Neural cell (in vitro differentiated cells): ENCODE data around the gene UBR2. TPM values are rescaled to one million over a fixed set of nuclear protein-coding genes. Genes with fewer than 3 reads are reported as not detected.

ENCODE experiments used
- H2AFZ ChIP-seq: fragments of 200-600, 300-800 bp; sonication (generic), shearing (Covaris generic); 2 replicates; pipeline ENCODE4 v1.6.0; 2014; ENCODE audit warnings: low read depth, mild to moderate bottlenecking, antibody characterized with exemption, low read length, moderate library complexity
- H3F3A ChIP-seq: fragments of 200-600 bp; shearing (Covaris generic); 2 replicates; pipeline ENCODE4 v1.6.1; 2016; ENCODE audit warnings: mild to moderate bottlenecking, moderate library complexity, mixed read lengths, antibody characterized with exemption, low read length; ENCODE audit not compliant: insufficient read depth, poor library complexity, severe bottlenecking
- H3K27ac ChIP-seq: fragments of 200-600, 300-800 bp; sonication (generic), shearing (Covaris generic); 2 replicates; pipeline ENCODE4 v1.5.1; 2014; ENCODE audit warnings: mild to moderate bottlenecking, low read length, moderate library complexity
- H3K27me3 ChIP-seq: fragments of 300-800, 200-600 bp; sonication (generic), shearing (Covaris generic); 2 replicates; pipeline ENCODE4 v1.6.0; 2014; ENCODE audit warnings: mild to moderate bottlenecking, low read depth, low read length, moderate library complexity; ENCODE audit not compliant: insufficient read depth
- H3K36me3 ChIP-seq: fragments of 300-800, 200-600 bp; sonication (generic), shearing (Covaris generic); 2 replicates; pipeline ENCODE4 v1.5.1; 2014; ENCODE audit warnings: mild to moderate bottlenecking, antibody characterized with exemption, low read length, moderate library complexity; ENCODE audit not compliant: insufficient read depth
- H3K4me2 ChIP-seq: fragments of 300-800, 200-600 bp; sonication (generic), shearing (Covaris generic); 2 replicates; pipeline ENCODE4 v1.6.0; 2014; ENCODE audit warnings: mild to moderate bottlenecking, low read length
- H3K4me3 ChIP-seq: fragments of 300-800, 200-600 bp; sonication (generic), shearing (Covaris generic); 2 replicates; pipeline ENCODE4 v1.5.1; 2014; ENCODE audit warnings: mild to moderate bottlenecking, low read length, moderate library complexity
- H3K79me2 ChIP-seq: fragments of 200-600 bp; shearing (Covaris generic); replicated peaks from 2 replicates; pipeline ENCODE4 v1.6.0; 2014; ENCODE audit warnings: mild to moderate bottlenecking, low read length, moderate library complexity; ENCODE audit not compliant: insufficient read depth
- H3K9ac ChIP-seq: fragments of 300-800, 200-600 bp; sonication (generic), shearing (Covaris generic); 2 replicates; pipeline ENCODE4 v1.6.1; 2016; ENCODE audit warnings: mild to moderate bottlenecking, low read length, mixed read lengths
- H3K9me2 ChIP-seq: fragments of 200-600 bp; shearing (Covaris generic); 2 replicates; pipeline ENCODE4 v1.6.1; 2016; ENCODE audit warnings: mild to moderate bottlenecking, low read length, mixed read lengths; ENCODE audit not compliant: insufficient read depth
- H3K9me3 ChIP-seq: fragments of 200-600, 300-800 bp; sonication (generic), shearing (Covaris generic); 2 replicates; pipeline ENCODE4 v1.6.1; 2016; ENCODE audit warnings: mild to moderate bottlenecking, mixed run types, low read length, moderate library complexity, mixed read lengths
- H4K20me1 ChIP-seq: fragments of 200-600 bp; shearing (Covaris generic); 2 replicates; pipeline ENCODE4 v1.6.1; 2016; ENCODE audit warnings: mild to moderate bottlenecking, mixed run types; ENCODE audit not compliant: insufficient read depth
- EP300 ChIP-seq: fragments of 450-650 bp; conservative IDR thresholded peaks from 2 replicates; pipeline ENCODE4 v1.6.1; 2014; ENCODE audit warnings: antibody characterized with exemption, mild to moderate bottlenecking, moderate library complexity; ENCODE audit not compliant: poor library complexity, severe bottlenecking
- EZH2 ChIP-seq: fragments of 200-600, 300-800 bp; shearing (Covaris generic), sonication (generic); IDR thresholded peaks from 2 replicates; pipeline ENCODE4 v1.6.1; 2014; ENCODE audit warnings: antibody characterized with exemption, low read length, borderline replicate concordance, mild to moderate bottlenecking; ENCODE audit not compliant: insufficient read depth, poor library complexity, severe bottlenecking
- MXI1 ChIP-seq: fragments of 450-650 bp; conservative IDR thresholded peaks from 2 replicates; pipeline ENCODE4 v1.6.1; 2014; ENCODE audit warnings: antibody characterized with exemption, mild to moderate bottlenecking; ENCODE audit not compliant: poor library complexity, severe bottlenecking
- RAD21 ChIP-seq: fragments of 450-650 bp; conservative IDR thresholded peaks from 2 replicates; pipeline ENCODE4 v1.6.1; 2014; ENCODE audit warnings: antibody characterized with exemption, mild to moderate bottlenecking, moderate library complexity
- SMC3 ChIP-seq: fragments of 450-650 bp; conservative IDR thresholded peaks from 2 replicates; pipeline ENCODE4 v1.6.1; 2014; ENCODE audit warnings: antibody characterized with exemption, mild to moderate bottlenecking, moderate library complexity; ENCODE audit not compliant: poor library complexity
- TAF1 ChIP-seq: IDR thresholded peaks from 2 replicates; pipeline ENCODE4 v1.6.1; 2012; ENCODE audit warnings: low read depth
- polyA plus RNA-seq: library from polyadenylated mRNA; depleted of rRNA; stranded (reverse); fragments of >200 nt; gene quantifications from 2 replicates; pipeline ENCODE4 v1.2.3, GENCODE V29; 2014
- TF ChIP-seq, protein P1 (sequence below): IDR thresholded peaks from 2 replicates; pipeline ENCODE4 v1.6.1; 2012; ENCODE audit warnings: borderline replicate concordance
- TF ChIP-seq, protein P2 (sequence below): fragments of 450-650 bp; IDR thresholded peaks from 2 replicates; pipeline ENCODE4 v1.5.1; 2014; ENCODE audit warnings: antibody characterized with exemption, mild to moderate bottlenecking, moderate library complexity; ENCODE audit not compliant: poor library complexity, severe bottlenecking

Gene UBR2
- polyA plus RNA-seq, 1 donor from 2014 or later: 24.4 TPM

DNA sequence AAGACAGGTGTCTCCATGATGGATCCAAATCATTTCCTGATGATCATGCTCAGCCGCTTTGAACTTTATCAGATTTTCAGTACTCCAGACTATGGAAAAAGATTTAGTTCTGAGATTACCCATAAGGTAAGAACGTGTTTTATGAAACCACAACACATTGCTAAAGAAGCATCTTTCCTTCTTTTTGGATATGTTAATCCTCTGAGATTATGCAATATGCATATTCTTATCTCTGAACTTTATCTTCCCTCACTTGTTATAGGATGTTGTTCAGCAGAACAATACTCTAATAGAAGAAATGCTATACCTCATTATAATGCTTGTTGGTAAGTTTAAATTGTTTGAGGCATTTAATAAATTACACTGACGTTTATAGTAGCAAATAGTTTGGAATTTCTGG, 80.4 kb downstream of the UBR2 start:
- H2AFZ ChIP-seq: no peak overlapping the region
- H3K27me3 ChIP-seq: no peaks in the 10 kb centered on the region
- H3K9ac ChIP-seq: no peak overlapping the region
- H3K9me2 ChIP-seq: no peaks in the 10 kb centered on the region
- TF ChIP-seq, protein P1, sequence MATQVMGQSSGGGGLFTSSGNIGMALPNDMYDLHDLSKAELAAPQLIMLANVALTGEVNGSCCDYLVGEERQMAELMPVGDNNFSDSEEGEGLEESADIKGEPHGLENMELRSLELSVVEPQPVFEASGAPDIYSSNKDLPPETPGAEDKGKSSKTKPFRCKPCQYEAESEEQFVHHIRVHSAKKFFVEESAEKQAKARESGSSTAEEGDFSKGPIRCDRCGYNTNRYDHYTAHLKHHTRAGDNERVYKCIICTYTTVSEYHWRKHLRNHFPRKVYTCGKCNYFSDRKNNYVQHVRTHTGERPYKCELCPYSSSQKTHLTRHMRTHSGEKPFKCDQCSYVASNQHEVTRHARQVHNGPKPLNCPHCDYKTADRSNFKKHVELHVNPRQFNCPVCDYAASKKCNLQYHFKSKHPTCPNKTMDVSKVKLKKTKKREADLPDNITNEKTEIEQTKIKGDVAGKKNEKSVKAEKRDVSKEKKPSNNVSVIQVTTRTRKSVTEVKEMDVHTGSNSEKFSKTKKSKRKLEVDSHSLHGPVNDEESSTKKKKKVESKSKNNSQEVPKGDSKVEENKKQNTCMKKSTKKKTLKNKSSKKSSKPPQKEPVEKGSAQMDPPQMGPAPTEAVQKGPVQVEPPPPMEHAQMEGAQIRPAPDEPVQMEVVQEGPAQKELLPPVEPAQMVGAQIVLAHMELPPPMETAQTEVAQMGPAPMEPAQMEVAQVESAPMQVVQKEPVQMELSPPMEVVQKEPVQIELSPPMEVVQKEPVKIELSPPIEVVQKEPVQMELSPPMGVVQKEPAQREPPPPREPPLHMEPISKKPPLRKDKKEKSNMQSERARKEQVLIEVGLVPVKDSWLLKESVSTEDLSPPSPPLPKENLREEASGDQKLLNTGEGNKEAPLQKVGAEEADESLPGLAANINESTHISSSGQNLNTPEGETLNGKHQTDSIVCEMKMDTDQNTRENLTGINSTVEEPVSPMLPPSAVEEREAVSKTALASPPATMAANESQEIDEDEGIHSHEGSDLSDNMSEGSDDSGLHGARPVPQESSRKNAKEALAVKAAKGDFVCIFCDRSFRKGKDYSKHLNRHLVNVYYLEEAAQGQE: no peak
- no peak for TF ChIP-seq MXI1
- TF ChIP-seq, protein P2, sequence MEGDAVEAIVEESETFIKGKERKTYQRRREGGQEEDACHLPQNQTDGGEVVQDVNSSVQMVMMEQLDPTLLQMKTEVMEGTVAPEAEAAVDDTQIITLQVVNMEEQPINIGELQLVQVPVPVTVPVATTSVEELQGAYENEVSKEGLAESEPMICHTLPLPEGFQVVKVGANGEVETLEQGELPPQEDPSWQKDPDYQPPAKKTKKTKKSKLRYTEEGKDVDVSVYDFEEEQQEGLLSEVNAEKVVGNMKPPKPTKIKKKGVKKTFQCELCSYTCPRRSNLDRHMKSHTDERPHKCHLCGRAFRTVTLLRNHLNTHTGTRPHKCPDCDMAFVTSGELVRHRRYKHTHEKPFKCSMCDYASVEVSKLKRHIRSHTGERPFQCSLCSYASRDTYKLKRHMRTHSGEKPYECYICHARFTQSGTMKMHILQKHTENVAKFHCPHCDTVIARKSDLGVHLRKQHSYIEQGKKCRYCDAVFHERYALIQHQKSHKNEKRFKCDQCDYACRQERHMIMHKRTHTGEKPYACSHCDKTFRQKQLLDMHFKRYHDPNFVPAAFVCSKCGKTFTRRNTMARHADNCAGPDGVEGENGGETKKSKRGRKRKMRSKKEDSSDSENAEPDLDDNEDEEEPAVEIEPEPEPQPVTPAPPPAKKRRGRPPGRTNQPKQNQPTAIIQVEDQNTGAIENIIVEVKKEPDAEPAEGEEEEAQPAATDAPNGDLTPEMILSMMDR: no peak
- TF ChIP-seq TAF1: no peak
- TF ChIP-seq EZH2: no peak
- TF ChIP-seq SMC3: no peak
- TF ChIP-seq RAD21: no peak
- H3F3A ChIP-seq: no peaks in the 10 kb centered on the region
- H3K4me2 ChIP-seq: no peak overlapping the region
- H3K4me3 ChIP-seq: no peak overlapping the region
- H3K9me3 ChIP-seq: no peaks in the 10 kb centered on the region
- H3K27ac ChIP-seq: no peak overlapping the region
- peaks cover 3% of the 10 kb centered on the region for H3K36me3 ChIP-seq
- H4K20me1 ChIP-seq: no peaks in the 10 kb centered on the region
- H3K79me2 ChIP-seq: no peaks in the 10 kb centered on the region

DNA sequence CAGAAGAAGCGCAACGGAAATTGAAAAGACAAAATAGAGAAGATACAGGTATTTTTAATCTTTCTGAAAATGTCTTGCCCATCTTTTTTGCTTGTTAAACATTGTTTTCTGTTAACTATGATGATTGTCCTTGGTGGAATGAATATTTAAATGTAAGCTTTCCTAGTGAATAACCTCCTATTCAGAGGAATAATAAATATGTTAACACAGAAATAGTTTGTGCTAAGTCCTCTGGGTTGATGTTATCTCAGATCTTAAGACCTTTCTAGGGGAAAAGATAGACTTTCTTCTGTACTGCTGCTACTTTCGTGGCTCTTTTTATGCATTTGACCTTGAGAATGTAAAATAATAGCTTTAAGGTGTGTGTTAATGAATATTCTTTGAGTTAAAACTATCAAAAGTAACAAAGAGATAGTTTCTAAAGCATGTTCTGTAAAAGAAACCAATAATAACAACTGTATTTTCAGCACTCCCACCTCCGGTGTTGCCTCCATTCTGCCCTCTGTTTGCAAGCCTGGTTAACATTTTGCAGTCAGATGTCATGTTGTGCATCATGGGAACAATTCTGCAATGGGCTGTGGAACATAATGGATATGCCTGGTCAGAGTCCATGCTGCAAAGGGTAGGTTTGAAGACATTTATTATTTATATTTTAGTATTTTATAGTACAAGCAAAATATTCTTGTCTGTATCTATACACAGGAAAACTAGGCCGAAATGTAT, 88.4 kb downstream of the UBR2 start:
- no peaks in the 10 kb centered on the region for H3K27me3 ChIP-seq
- H3K9me3 ChIP-seq: no peaks in the 10 kb centered on the region
- TF ChIP-seq RAD21: no peak
- TF ChIP-seq EP300: no peak
- TF ChIP-seq, protein P1: no peak
- no peak for TF ChIP-seq TAF1
- H4K20me1 ChIP-seq: no peaks in the 10 kb centered on the region
- no peaks in the 10 kb centered on the region for H3K9me2 ChIP-seq
- no peak overlapping the region for H3K4me3 ChIP-seq
- H3K79me2 ChIP-seq: no peaks in the 10 kb centered on the region
- H3K9ac ChIP-seq: no peak overlapping the region
- no peak overlapping the region for H3K4me2 ChIP-seq
- no peaks in the 10 kb centered on the region for H3K36me3 ChIP-seq
- no peaks in the 10 kb centered on the region for H3F3A ChIP-seq
- H2AFZ ChIP-seq: no peak overlapping the region
- H3K27ac ChIP-seq: no peak overlapping the region
